IPS-18a (cell line): Measurements from ENCODE around the gene JHY.
"Not testable (repeated sequence)": the region's sequence is repeated elsewhere in the genome, so short reads cannot be mapped to it uniquely, and the experiment has no call there.

ENCODE experiments used
- H3K27ac ChIP-seq: one replicate; pipeline ENCODE4 v1.5.1; 2013; ENCODE audit warnings: low read length
- H3K27me3 ChIP-seq: one replicate; pipeline ENCODE4 v1.6.1; 2013; ENCODE audit warnings: mild to moderate bottlenecking, low read length; ENCODE audit not compliant: control insufficient read depth, insufficient read depth
- H3K36me3 ChIP-seq: one replicate; pipeline ENCODE4 v1.6.1; 2013; ENCODE audit warnings: low read depth, low read length; ENCODE audit not compliant: control insufficient read depth
- H3K4me1 ChIP-seq: one replicate; pipeline ENCODE4 v1.6.1; 2013; ENCODE audit warnings: low read depth, low read length; ENCODE audit not compliant: control insufficient read depth
- H3K4me3 ChIP-seq: one replicate; pipeline ENCODE4 v1.5.1; 2013; ENCODE audit warnings: low read length
- H3K9ac ChIP-seq: one replicate; pipeline ENCODE4 v1.6.1; 2013; ENCODE audit warnings: mild to moderate bottlenecking, low read length, moderate library complexity
- H3K9me3 ChIP-seq: one replicate; pipeline ENCODE4 v1.6.1; 2013; ENCODE audit warnings: low read depth, low read length; ENCODE audit not compliant: control insufficient read depth

The JHY gene

GRCh38 chr11:122852796-122853160, 29.8 kb upstream of the JHY start:
- Histone ChIP-seq H3K9ac (no peak overlapping the region), H3K27ac (no peak overlapping the region), H3K36me3 (no peaks in the 10 kb centered on the region), H3K9me3 (no peaks in the 10 kb centered on the region), H3K27me3 (no peaks in the 10 kb centered on the region), H3K4me3 (no peak overlapping the region), H3K4me1 (peaks cover 17% of the 10 kb centered on the region)

- H3K27me3 ChIP-seq, result no peaks in the 10 kb centered on the region
- no peaks in the 10 kb centered on the region for H3K9me3 ChIP-seq
- H3K4me1 ChIP-seq, result peaks cover 17% of the 10 kb centered on the region
- H3K36me3 ChIP-seq, result no peaks in the 10 kb centered on the region
- no peak overlapping the region for H3K9ac ChIP-seq
- no peak overlapping the region for H3K27ac ChIP-seq
- H3K4me3 ChIP-seq, result no peak overlapping the region
Observed at GRCh38 chr11:122853261-122853660, 29.3 kb upstream of the JHY start.

GRCh38 chr11:122853971-122854446, 28.6 kb upstream of the JHY start:
- Histone ChIP-seq H3K4me3 (no peak overlapping the region), H3K9me3 (no peaks in the 10 kb centered on the region), H3K27ac (no peak overlapping the region), H3K27me3 (no peaks in the 10 kb centered on the region), H3K9ac (no peak overlapping the region), H3K4me1 (peaks cover 17% of the 10 kb centered on the region), H3K36me3 (no peaks in the 10 kb centered on the region)

- H3K36me3 ChIP-seq, result no peaks in the 10 kb centered on the region
- H3K27ac ChIP-seq, result no peak overlapping the region
- H3K4me1 ChIP-seq, result no peaks in the 10 kb centered on the region
- no peaks in the 10 kb centered on the region for H3K27me3 ChIP-seq
- no peak overlapping the region for H3K9ac ChIP-seq
- H3K9me3 ChIP-seq, result no peaks in the 10 kb centered on the region
- H3K4me3 ChIP-seq, result no peak overlapping the region
Observed at GRCh38 chr11:122861631-122862030, 20.9 kb upstream of the JHY start.

- Histone ChIP-seq H3K4me1 (no peaks in the 10 kb centered on the region), H3K27me3 (no peaks in the 10 kb centered on the region), H3K36me3 (no peaks in the 10 kb centered on the region), H3K4me3 (no peak overlapping the region), H3K9me3 (no peaks in the 10 kb centered on the region), H3K9ac (no peak overlapping the region), H3K27ac (no peak overlapping the region)
Observed at GRCh38 chr11:122862091-122862490, 20.5 kb upstream of the JHY start.

- H3K27me3 ChIP-seq, H3K4me3 ChIP-seq, H3K9ac ChIP-seq, H3K27ac ChIP-seq, H3K4me1 ChIP-seq, H3K36me3 ChIP-seq, H3K9me3 ChIP-seq: not testable (repeated sequence)
Observed at GRCh38 chr11:122863154-122863553, 19.4 kb upstream of the JHY start.

- H3K9ac ChIP-seq, result no peak overlapping the region
- no peaks in the 10 kb centered on the region for H3K4me1 ChIP-seq
- no peaks in the 10 kb centered on the region for H3K9me3 ChIP-seq
- H3K27me3 ChIP-seq, result no peaks in the 10 kb centered on the region
- H3K27ac ChIP-seq, result no peak overlapping the region
- no peak overlapping the region for H3K4me3 ChIP-seq
- no peaks in the 10 kb centered on the region for H3K36me3 ChIP-seq
Observed at GRCh38 chr11:122863704-122864326, 18.7 kb upstream of the JHY start.

GRCh38 chr11:122864386-122865115, 18.0 kb upstream of the JHY start:
- H3K4me3 ChIP-seq, result no peak overlapping the region
- no peak overlapping the region for H3K27ac ChIP-seq
- no peaks in the 10 kb centered on the region for H3K9me3 ChIP-seq
- H3K27me3 ChIP-seq, result no peaks in the 10 kb centered on the region
- H3K9ac ChIP-seq, result no peak overlapping the region
- H3K4me1 ChIP-seq, result no peaks in the 10 kb centered on the region
- H3K36me3 ChIP-seq, result no peaks in the 10 kb centered on the region

GRCh38 chr11:122869622-122870021, 12.9 kb upstream of the JHY start:
- Histone ChIP-seq H3K36me3 (no peaks in the 10 kb centered on the region), H3K4me1 (no peaks in the 10 kb centered on the region), H3K27me3 (no peaks in the 10 kb centered on the region)

GRCh38 chr11:122871302-122871701, 11.3 kb upstream of the JHY start:
- no peak overlapping the region for H3K27ac ChIP-seq
- H3K27me3 ChIP-seq, result no peaks in the 10 kb centered on the region
- H3K9ac ChIP-seq, result no peak overlapping the region
- no peaks in the 10 kb centered on the region for H3K4me1 ChIP-seq
- no peak overlapping the region for H3K4me3 ChIP-seq
- H3K36me3 ChIP-seq, result no peaks in the 10 kb centered on the region
- H3K9me3 ChIP-seq, result no peaks in the 10 kb centered on the region

More at GRCh38 chr11:122869622-122870021, 12.9 kb upstream of the JHY start:
- no peaks in the 10 kb centered on the region for H3K9me3 ChIP-seq
- no peak overlapping the region for H3K4me3 ChIP-seq
- H3K9ac ChIP-seq, result no peak overlapping the region
- no peak overlapping the region for H3K27ac ChIP-seq

- no peak overlapping the region for H3K27ac ChIP-seq
- no peaks in the 10 kb centered on the region for H3K36me3 ChIP-seq
- H3K4me3 ChIP-seq, result no peak overlapping the region
- H3K27me3 ChIP-seq, result no peaks in the 10 kb centered on the region
- no peaks in the 10 kb centered on the region for H3K4me1 ChIP-seq
- H3K9me3 ChIP-seq, result no peaks in the 10 kb centered on the region
- no peak overlapping the region for H3K9ac ChIP-seq
Observed at GRCh38 chr11:122872046-122872445, 10.5 kb upstream of the JHY start.

- H3K27me3 ChIP-seq, result no peaks in the 10 kb centered on the region
- peaks cover 7% of the 10 kb centered on the region for H3K4me1 ChIP-seq
- no peak overlapping the region for H3K27ac ChIP-seq
- H3K9ac ChIP-seq, result no peak overlapping the region
- no peaks in the 10 kb centered on the region for H3K36me3 ChIP-seq
- H3K4me3 ChIP-seq, result no peak overlapping the region
- no peaks in the 10 kb centered on the region for H3K9me3 ChIP-seq
Observed at GRCh38 chr11:122874991-122875390, 7.6 kb upstream of the JHY start.
